Right ventricle myocardium inferior (tissue), 1 donor: ENCODE results near the gene RELT. TPM values are rescaled to one million over a fixed set of nuclear protein-coding genes. Genes with fewer than 3 reads are reported as not detected.

Source experiments
- ATAC-seq: fragments of 200-7000 bp; cut with Tn5 transposase; one replicate; pipeline ENCODE4 v1.9.1; 2020; ENCODE audit warnings: mild to moderate bottlenecking, moderate library complexity
- DNase-seq: peaks from one replicate; pipeline ENCODE4 v3.0.0; 2021; ENCODE audit errors: missing footprints
- intact Hi-C: fragments of 100-400 bp; cut with DNase I; formaldehyde crosslinking; loops from one replicate; pipeline ENCODE4 v1.11.0; 2022
- long read RNA-seq: library from polyadenylated mRNA; unstranded; transcript quantifications from one replicate; pipeline ENCODE4 v2.0.0, GENCODE V29; 2021
- total RNA-seq: library from RNA; stranded (reverse); fragmentation: NEBNext Ultra II Directional; extraction: Animal tissue kit (Norgen Biotek cat#: 25700); gene quantifications from one replicate; pipeline ENCODE4 v1.2.1, GENCODE V29; 2021
- donor health status: DM: no; HTN: yes; CAD: no; lungs with severe emphysema.

Gene RELT
- total RNA-seq = 2.3 TPM
- long read RNA-seq, partial matches to known transcripts = 2 of 5 reads
- long read RNA-seq, other reads (novel, unspliced or antisense) = 0 of 5 reads

GRCh38 chr11:73376160-73376802 lies at the start of gene RELT:
Gene RELT (plus strand): TSS chr11:73376399. CDS start chr11:73389137, 12,738 bp downstream.
- intact Hi-C loops = no loop called here

GRCh38 chr11:73326929-73327811 lies 49.0 kb upstream of the RELT start:
- ATAC-seq (no peak), DNase-seq (peak; percentile 22)

More at GRCh38 chr11:73376160-73376802, at the start of gene RELT:
- DNase-seq = peak; percentile 94
- ATAC-seq = peak; percentile 92

GRCh38 chr11:73327812-73328364 lies 48.3 kb upstream of the RELT start:
- DNase-seq (no peak), ATAC-seq (no peak)
- intact Hi-C loops = no loop called here

More at GRCh38 chr11:73326929-73327811, 49.0 kb upstream of the RELT start:
- intact Hi-C loops = no loop called here

- DNase-seq = peak; percentile 41
- no peak for ATAC-seq
- intact Hi-C loops = no loop called here
Measured at GRCh38 chr11:73330569-73331093, 45.6 kb upstream of the RELT start.

GRCh38 chr11:73331138-73331916 lies 44.9 kb upstream of the RELT start:
- ATAC-seq = no peak
- intact Hi-C loops = no loop called here
- no peak for DNase-seq

GRCh38 chr11:73333173-73333572 lies 43.0 kb upstream of the RELT start:
- DNase-seq = no peak
- no peak for ATAC-seq
- intact Hi-C loops = no loop called here

GRCh38 chr11:73333640-73334383 lies 42.4 kb upstream of the RELT start:
- intact Hi-C loops = no loop called here

GRCh38 chr11:73334384-73335203 lies 41.6 kb upstream of the RELT start:
- peak; percentile 74 for ATAC-seq
- intact Hi-C loops = loop anchor here (1.0 kb wide), 1 partner anchor 27 kb away; no protein-coding TSS in a partner anchor
- peak; percentile 90 for DNase-seq

More at GRCh38 chr11:73333640-73334383, 42.4 kb upstream of the RELT start:
- no peak for DNase-seq
- no peak for ATAC-seq

- DNase-seq = peak; percentile 87
- peak; percentile 67 for ATAC-seq
- intact Hi-C loops = loop anchor here (1.0 kb wide), 1 partner anchor 28 kb away; no protein-coding TSS in a partner anchor
Measured at GRCh38 chr11:73335204-73335923, 40.8 kb upstream of the RELT start.

- no peak for DNase-seq
- intact Hi-C loops = no loop called here
Measured at GRCh38 chr11:73337846-73338245, 38.4 kb upstream of the RELT start.

GRCh38 chr11:73338279-73338678 lies 37.9 kb upstream of the RELT start:
- intact Hi-C loops = no loop called here

More at GRCh38 chr11:73337846-73338245, 38.4 kb upstream of the RELT start:
- ATAC-seq = no peak

GRCh38 chr11:73340164-73340563 lies 36.0 kb upstream of the RELT start:
- intact Hi-C loops = no loop called here
- no peak for ATAC-seq
- DNase-seq = no peak

More at GRCh38 chr11:73338279-73338678, 37.9 kb upstream of the RELT start:
- ATAC-seq (no peak), DNase-seq (no peak)

- DNase-seq (peak; percentile 64), ATAC-seq (peak; percentile 12)
- intact Hi-C loops = no loop called here
Measured at GRCh38 chr11:73342633-73343032, 33.6 kb upstream of the RELT start.

- ATAC-seq (peak; percentile 12), DNase-seq (peak; percentile 17)
- intact Hi-C loops = no loop called here
Measured at GRCh38 chr11:73343076-73343873, 32.9 kb upstream of the RELT start.

- peak; percentile 62 for DNase-seq
Measured at GRCh38 chr11:73344191-73344607, 32.0 kb upstream of the RELT start.

More at GRCh38 chr11:73344191-73344607, 32.0 kb upstream of the RELT start:
- ATAC-seq = peak; percentile 11
- intact Hi-C loops = no loop called here
